GM19193 (cell line): ENCODE measurements around the gene PPP4C.

ENCODE experiments used
- POLR2A ChIP-seq: IDR thresholded peaks from 4 replicates; pipeline ENCODE4 v1.6.1; 2011; ENCODE audit not compliant: insufficient read depth, insufficient read length; ENCODE audit errors: extremely low read depth

The PPP4C gene

GRCh38 chr16:30120340-30121105 lies 44.7 kb downstream of the PPP4C start:
- no peak for TF ChIP-seq POLR2A

DNA sequence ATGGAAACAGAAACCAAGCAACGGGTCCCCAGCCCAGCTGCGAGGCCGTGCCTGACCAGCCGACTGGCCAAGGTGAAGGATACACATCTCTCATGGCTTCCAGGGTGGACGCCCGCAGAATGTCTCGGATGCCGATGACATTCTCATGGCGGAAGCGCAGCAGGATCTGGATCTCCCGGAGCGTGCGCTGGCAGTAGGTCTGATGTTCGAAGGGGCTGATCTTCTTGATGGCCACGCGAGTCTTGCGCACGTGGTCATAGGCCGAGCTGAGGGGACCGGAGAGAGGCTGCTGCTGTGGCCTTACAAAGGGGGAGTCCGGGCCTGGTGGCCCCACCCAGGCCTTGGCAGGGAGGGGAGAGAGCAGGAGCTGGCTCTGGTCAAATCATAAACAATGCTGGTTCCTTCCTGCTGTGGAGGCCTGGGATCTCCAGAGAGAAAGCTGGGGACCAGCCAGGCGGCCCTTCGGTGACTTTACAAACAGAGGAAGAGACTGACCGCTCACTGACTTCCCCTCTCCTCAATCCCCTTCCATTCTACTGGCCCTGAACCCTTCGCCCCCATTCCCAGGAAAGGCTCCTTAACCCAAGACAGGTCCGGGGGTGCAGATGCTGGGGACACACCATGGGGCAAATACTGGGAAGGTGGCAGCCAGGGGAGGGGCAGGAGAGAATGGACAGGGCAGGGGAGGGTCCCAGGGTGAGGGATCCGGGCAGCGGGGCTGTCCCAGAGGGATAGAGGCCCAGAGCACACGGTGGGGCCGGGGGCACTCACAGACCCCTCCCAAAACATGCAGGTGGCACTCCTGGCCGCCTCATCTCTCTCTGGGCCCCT lies 46.2 kb downstream of the PPP4C start:
- no peak for TF ChIP-seq POLR2A

DNA sequence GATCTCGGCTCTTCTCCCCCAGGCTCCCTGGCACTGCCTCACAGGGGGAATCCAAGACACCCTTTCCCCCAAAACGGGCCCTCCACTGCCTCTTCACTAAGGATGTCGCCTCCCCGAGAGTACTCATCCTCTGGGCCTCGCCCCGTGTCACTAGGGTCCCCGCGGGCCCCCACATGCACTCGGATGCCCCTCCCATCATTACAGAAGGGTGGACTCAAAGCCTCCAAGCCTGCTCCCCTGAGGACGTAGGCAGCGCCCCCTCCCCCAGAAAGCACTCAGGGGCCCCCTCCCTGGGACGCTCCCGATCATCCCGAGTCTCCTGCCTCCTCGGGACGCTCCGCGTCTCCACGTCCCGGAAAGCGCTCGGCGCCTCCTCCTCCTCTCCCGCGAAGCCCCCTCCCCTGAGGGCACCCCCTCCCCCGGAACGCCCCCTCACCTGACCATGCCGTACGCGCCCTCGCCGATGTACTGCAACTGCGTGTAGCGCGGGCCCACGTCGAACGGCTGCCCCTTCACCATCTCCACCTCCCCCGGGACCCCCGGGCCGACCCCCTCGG lies 46.9 kb downstream of the PPP4C start:
- TF ChIP-seq POLR2A, result no peak

DNA sequence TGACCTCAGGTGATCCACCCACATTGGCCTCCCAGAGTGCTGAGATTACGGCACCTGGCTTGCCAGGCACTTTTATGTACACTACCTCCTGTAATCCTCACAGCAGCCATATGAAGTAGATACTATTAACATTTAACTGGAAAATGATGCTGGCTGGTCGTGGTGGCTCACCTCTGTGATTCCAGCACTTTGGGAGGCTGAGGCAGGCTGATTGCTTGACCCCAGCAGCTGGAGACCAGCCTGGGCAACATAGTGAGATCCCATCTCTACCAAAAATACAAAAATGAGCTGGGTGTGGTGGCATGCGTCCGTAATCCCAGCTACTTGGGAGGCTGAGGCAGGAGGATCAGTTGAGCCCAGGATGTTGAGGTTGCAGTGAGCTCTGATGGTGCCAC lies 49.2 kb downstream of the PPP4C start:
- TF ChIP-seq POLR2A, result no peak

DNA sequence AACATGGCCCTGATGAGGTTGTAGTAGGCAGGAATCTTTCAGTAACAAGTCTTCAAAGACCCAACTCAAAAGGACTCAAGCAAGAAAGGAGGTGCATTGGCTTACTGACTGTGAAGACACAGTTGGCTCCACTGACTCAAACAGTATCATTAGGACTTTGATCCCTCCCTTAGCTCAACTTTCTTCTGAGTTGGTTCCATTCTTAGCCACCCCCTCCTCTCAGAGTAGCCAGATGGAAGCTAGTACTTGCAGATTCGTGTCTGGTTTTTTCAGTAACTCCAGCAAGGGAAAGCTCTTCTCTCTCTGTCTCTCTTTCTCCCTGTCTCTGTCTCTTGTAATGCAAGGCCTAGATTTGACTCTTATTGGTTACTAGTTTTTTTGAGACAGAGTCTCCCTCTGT lies 52.2 kb downstream of the PPP4C start:
- TF ChIP-seq POLR2A, result no peak

DNA sequence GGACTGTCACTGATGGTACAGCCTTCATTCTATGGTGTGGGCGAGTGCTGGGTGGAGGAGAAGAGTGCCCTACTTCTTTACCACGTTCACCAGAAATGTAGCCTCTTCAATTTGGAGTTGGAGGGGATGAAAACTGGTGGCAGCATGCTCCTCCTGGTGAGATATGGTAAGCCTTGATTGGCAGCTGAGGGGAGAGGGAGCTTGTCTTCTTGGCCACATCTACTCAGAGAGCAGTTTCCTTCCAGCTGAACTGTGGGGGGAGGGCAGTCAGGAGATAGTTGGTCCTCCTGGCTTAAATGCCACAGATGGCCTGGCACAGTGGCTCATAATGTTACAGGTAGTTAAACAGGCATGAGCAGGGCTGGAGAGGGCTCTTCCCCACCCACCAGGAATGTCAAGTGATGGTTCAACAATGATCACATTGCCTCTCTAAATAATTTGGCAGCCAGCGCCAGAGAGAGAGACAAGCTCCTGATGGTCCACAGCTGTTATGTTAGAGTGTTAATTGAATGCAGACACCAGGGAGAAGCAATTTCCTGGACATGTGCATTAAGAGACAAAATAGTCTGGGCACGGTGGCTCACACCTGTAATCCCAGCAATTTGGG lies 56.2 kb downstream of the PPP4C start:
- no peak for TF ChIP-seq POLR2A

DNA sequence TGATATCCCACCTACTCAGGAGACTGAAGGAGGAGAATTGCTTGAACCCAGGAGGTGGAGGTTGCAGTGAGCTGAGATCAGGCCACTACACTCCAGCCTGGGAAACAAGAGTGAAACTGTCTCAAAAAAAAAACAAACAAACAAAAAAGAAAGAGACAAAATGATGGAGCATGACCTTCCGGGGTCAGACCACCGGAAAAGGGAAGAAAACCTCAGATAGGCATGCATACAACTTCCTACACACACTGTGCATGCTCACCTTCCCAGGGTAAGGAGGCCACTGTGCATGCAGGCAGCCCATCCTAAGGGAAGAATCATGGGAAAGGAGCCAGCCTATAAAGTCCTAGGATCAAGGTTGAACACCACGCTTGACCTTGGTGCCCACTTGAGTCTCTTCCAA lies 56.8 kb downstream of the PPP4C start:
- no peak for TF ChIP-seq POLR2A
